HepG2 (cell line): ENCODE measurements around the gene TTC4. TPM values are rescaled to one million over a fixed set of nuclear protein-coding genes. Genes with fewer than 3 reads are reported as not detected.

Source experiments
- ATAC-seq: fragments of 200-7000 bp; cut with Tn5 transposase; 3 replicates; pipeline ENCODE4 v1.9.1; 2020; ENCODE audit warnings: mild to moderate bottlenecking, moderate library complexity
- BruUV-seq: library from RNA; stranded (reverse); fragments of 400-500 nt; replicated peaks from 2 replicates; lab custom pipeline; 2021; lab: Mats Ljungman, UMichigan
- CTCF ChIA-PET: fragments of 300-600 bp; formaldehyde crosslinking; extraction: SDS; loops from one replicate; lab custom pipeline; 2021; ENCODE audit warnings: low total read pairs, inconsistent platforms, low intra/inter-chr PET ratio; lab: Yijun Ruan, JAX
- POLR2A ChIA-PET: fragments of 350-600 bp; sonication (Branson Sonifier 250); formaldehyde crosslinking; loops from one replicate; lab custom pipeline; 2020; ENCODE audit warnings: antibody characterized with exemption, inconsistent platforms; lab: Yijun Ruan, JAX
- DNase-seq: peaks from one replicate; pipeline ENCODE4 v3.0.0-alpha.2; 2015; ENCODE audit warnings: low spot score
- FAIRE-seq: peaks from 3 replicates; lab custom pipeline; 2011; peaks lifted over from hg19 to GRCh38; lab: Jason Lieb, UNC
- H2AFZ ChIP-seq: one replicate; pipeline ENCODE4 v1.6.1; 2011; ENCODE audit warnings: low read length, inconsistent platforms
- H3K27ac ChIP-seq: fragments of 300-600 bp; 3 replicates; pipeline ENCODE4 v1.8.0; 2011; ENCODE audit warnings: mixed run types, mild to moderate bottlenecking, mixed read lengths, low read length, inconsistent platforms; ENCODE audit not compliant: insufficient read depth; ENCODE audit errors: extremely low read length
- H3K27me3 ChIP-seq, 2 experiments: fragments of 200-600 bp in 1 of 2; 2 replicates in 1 of 2; 3 replicates in 1 of 2; pipeline versions ENCODE4 v1.6.0 to v1.8.0; 2011; ENCODE audit warnings: low read length in 2 of 2, mild to moderate bottlenecking in 2 of 2, moderate library complexity in 2 of 2, inconsistent platforms in 1 of 2; ENCODE audit not compliant: insufficient read depth in 2 of 2, control insufficient read depth in 1 of 2
- H3K36me3 ChIP-seq, 2 experiments: fragments of 200-600 bp in 1 of 2; replicated peaks in 1 of 2; 2 replicates in 1 of 2; 3 replicates in 1 of 2; pipeline versions ENCODE4 v1.5.1 to v1.8.0; 2011; ENCODE audit warnings: low read length in 2 of 2, inconsistent platforms in 1 of 2; ENCODE audit not compliant: insufficient read depth in 2 of 2, control insufficient read depth in 1 of 2
- H3K4me1 ChIP-seq: 2 replicates; pipeline ENCODE4 v1.5.1; 2012; ENCODE audit warnings: low read length, inconsistent platforms; ENCODE audit not compliant: insufficient read depth
- H3K4me2 ChIP-seq: 2 replicates; pipeline ENCODE4 v1.6.0; 2011; ENCODE audit warnings: low read depth, low read length, inconsistent platforms
- H3K4me3 ChIP-seq, 3 experiments: fragments of 200-600 bp in 1 of 3; sonication (generic), shearing (Covaris generic) in 1 of 3; replicated peaks in 1 of 3; 2 replicates each; pipeline ENCODE4 v1.5.1; 2011 to 2016; ENCODE audit warnings: low read length in 3 of 3, inconsistent platforms in 2 of 3, low read depth in 2 of 3, mild to moderate bottlenecking in 2 of 3, control low read depth in 1 of 3, mixed read lengths in 1 of 3; ENCODE audit not compliant: insufficient read depth in 1 of 3
- H3K79me2 ChIP-seq: one replicate; pipeline ENCODE4 v1.6.1; 2011; ENCODE audit warnings: low read length, inconsistent platforms; ENCODE audit not compliant: insufficient read depth
- H3K9ac ChIP-seq: 2 replicates; pipeline ENCODE4 v1.6.0; 2011; ENCODE audit warnings: mild to moderate bottlenecking, low read depth, low read length, inconsistent platforms; ENCODE audit not compliant: insufficient read depth
- H3K9me3 ChIP-seq: 2 replicates; pipeline ENCODE4 v1.5.1; 2012; ENCODE audit warnings: mild to moderate bottlenecking, low read length
- H4K20me1 ChIP-seq: 2 replicates; pipeline ENCODE4 v1.6.0; 2011; ENCODE audit warnings: inconsistent platforms, mild to moderate bottlenecking, low read length, moderate library complexity; ENCODE audit not compliant: insufficient read depth
- EP300 ChIP-seq, 3 experiments: sonication (generic) in 1 of 3; formaldehyde crosslinking in 1 of 3; IDR thresholded peaks; 2 replicates each; pipeline versions ENCODE4 v1.5.1 to v1.6.1; 2011 to 2020; ENCODE audit warnings: low read depth in 2 of 3, low read length in 2 of 3, borderline replicate concordance in 1 of 3, improper control_type of control experiment in 1 of 3, mild to moderate bottlenecking in 1 of 3, missing genetic modification reagents in 1 of 3, moderate library complexity in 1 of 3
- HNRNPH1 ChIP-seq: fragments of 200-400 bp; formaldehyde crosslinking; optimal IDR thresholded peaks from 2 replicates; pipeline ENCODE3; 2017; ENCODE audit warnings: mild to moderate bottlenecking, low read depth, low read length
- NFIB ChIP-seq: sonication (generic); formaldehyde crosslinking; IDR thresholded peaks from 2 replicates; pipeline ENCODE4 v1.9.0; 2021; ENCODE audit warnings: missing genetic modification reagents, mild to moderate bottlenecking, borderline replicate concordance
- TAF15 ChIP-seq: fragments of 200-400 bp; formaldehyde crosslinking; IDR thresholded peaks from one replicate; pipeline ENCODE4 v1.6.1; 2018; ENCODE audit warnings: mild to moderate bottlenecking, low read depth, low read length; ENCODE audit not compliant: poor library complexity, severe bottlenecking
- TFDP1 ChIP-seq: IDR thresholded peaks from 2 replicates; pipeline ENCODE4 v1.6.1; 2016; ENCODE audit warnings: missing compliant biosample characterization, missing genetic modification reagents, borderline replicate concordance
- ZMYM3 ChIP-seq: sonication (generic); formaldehyde crosslinking; IDR thresholded peaks from 2 replicates; pipeline ENCODE4 v1.5.1; 2020; ENCODE audit warnings: mild to moderate bottlenecking, missing genetic modification reagents
- ZNF253 ChIP-seq: sonication (generic); formaldehyde crosslinking; IDR thresholded peaks from 2 replicates; pipeline ENCODE4 v1.8.0; 2022; ENCODE audit warnings: mild to moderate bottlenecking, missing genetic modification reagents, borderline replicate concordance
- ZNF260 ChIP-seq: sonication (generic); formaldehyde crosslinking; IDR thresholded peaks from 2 replicates; pipeline ENCODE4 v1.4.0; 2020; ENCODE audit warnings: missing genetic modification reagents, low read depth, mild to moderate bottlenecking, borderline replicate concordance
- ZNF333 ChIP-seq: sonication (generic); formaldehyde crosslinking; IDR thresholded peaks from 2 replicates; pipeline ENCODE4 v1.4.0; 2020; ENCODE audit warnings: mild to moderate bottlenecking, missing genetic modification reagents, borderline replicate concordance
- ZNF430 ChIP-seq: sonication (generic); formaldehyde crosslinking; IDR thresholded peaks from 2 replicates; pipeline ENCODE4 v1.9.0; 2021; ENCODE audit warnings: mild to moderate bottlenecking, missing genetic modification reagents
- ZNF747 ChIP-seq: sonication (generic); formaldehyde crosslinking; IDR thresholded peaks from 2 replicates; pipeline ENCODE4 v1.8.1; 2023; ENCODE audit warnings: missing genetic modification reagents, mild to moderate bottlenecking, borderline replicate concordance
- ZNF749 ChIP-seq: sonication (generic); formaldehyde crosslinking; IDR thresholded peaks from 2 replicates; pipeline ENCODE4 v1.8.0; 2022; ENCODE audit warnings: mild to moderate bottlenecking, missing genetic modification reagents, moderate library complexity, borderline replicate concordance
- WGBS: methylation state at CpG from one replicate; pipeline ENCODE4 v1.1.6; 2017; ENCODE audit warnings: low lambda C conversion rate; 5-methylcytosine and 5-hydroxymethylcytosine counted together
- in situ Hi-C: cut with HindIII; loops from 2 replicates; pipeline ENCODE4 v1.10.0; 2017; ENCODE audit warnings: low pct_unique_long_range_greater_than_20kb; ENCODE audit not compliant: extremely low pct_ligation_motif_present
- intact Hi-C: fragments of 100-400 bp; cut with micrococcal nuclease; formaldehyde crosslinking; loops from one replicate; pipeline ENCODE4 v1.10.0; 2022; ENCODE audit not compliant: unreplicated experiment
- polyA plus RNA-seq, 8 experiments: library from polyadenylated mRNA; depleted of rRNA in 3 of 8; stranded (reverse) in 7 of 8; unstranded in 1 of 8; fragments of >200 nt; fragmentation: Illumina TruSeq in 4 of 8; extraction: Trizol in 4 of 8; gene quantifications; 2 replicates each; pipeline versions ENCODE4 v1.2.1 to v1.2.3, GENCODE V29; 2011 to 2016; ENCODE audit warnings: low read depth in 4 of 8, missing spikeins in 1 of 8, mixed read lengths in 1 of 8; ENCODE audit not compliant: insufficient read depth in 1 of 8
- total RNA-seq, 5 experiments: library from RNA; depleted of rRNA; stranded (reverse); fragments of >200 nt; fragmentation: Illumina TruSeq; extraction: Trizol; gene quantifications; 2 replicates each; pipeline ENCODE4 v1.2.3, GENCODE V29; 2016; ENCODE audit warnings: low read depth in 1 of 5
- TF ChIP-seq, protein P1 (sequence below): sonication (generic); formaldehyde crosslinking; IDR thresholded peaks from 2 replicates; pipeline ENCODE4 v1.4.0; 2020; ENCODE audit warnings: mild to moderate bottlenecking, missing genetic modification reagents

The TTC4 gene
- total and polyA plus RNA-seq, 2 of the 13 experiments (the other 11 are each of a cell fraction or from before 2014, with no cell fraction given): 13.1 to 24.7 TPM

DNA sequence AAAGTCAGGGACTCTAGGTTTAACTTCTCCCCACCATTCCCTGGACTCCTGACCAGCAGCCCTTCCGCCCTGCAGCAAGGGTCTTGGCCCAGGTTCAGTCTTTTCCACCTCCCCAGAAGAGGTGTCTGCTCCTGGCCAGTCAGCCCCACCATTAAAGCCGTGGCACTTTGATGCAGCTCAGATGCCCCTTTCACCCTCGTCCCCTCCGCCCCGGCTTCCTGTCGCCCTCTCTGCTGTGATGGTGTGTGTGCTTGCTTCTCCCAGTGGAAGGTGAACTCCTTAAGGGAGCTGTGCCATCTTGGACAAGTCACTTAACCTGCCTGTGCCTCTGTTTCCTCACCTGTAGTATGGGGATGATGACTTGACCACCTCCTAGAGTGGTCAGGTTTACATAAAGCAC, 17.8 kb upstream of the TTC4 start (continued):
- no peak for TF ChIP-seq ZNF333 (CRISPR knock-in tag)
- TF ChIP-seq, protein P1, sequence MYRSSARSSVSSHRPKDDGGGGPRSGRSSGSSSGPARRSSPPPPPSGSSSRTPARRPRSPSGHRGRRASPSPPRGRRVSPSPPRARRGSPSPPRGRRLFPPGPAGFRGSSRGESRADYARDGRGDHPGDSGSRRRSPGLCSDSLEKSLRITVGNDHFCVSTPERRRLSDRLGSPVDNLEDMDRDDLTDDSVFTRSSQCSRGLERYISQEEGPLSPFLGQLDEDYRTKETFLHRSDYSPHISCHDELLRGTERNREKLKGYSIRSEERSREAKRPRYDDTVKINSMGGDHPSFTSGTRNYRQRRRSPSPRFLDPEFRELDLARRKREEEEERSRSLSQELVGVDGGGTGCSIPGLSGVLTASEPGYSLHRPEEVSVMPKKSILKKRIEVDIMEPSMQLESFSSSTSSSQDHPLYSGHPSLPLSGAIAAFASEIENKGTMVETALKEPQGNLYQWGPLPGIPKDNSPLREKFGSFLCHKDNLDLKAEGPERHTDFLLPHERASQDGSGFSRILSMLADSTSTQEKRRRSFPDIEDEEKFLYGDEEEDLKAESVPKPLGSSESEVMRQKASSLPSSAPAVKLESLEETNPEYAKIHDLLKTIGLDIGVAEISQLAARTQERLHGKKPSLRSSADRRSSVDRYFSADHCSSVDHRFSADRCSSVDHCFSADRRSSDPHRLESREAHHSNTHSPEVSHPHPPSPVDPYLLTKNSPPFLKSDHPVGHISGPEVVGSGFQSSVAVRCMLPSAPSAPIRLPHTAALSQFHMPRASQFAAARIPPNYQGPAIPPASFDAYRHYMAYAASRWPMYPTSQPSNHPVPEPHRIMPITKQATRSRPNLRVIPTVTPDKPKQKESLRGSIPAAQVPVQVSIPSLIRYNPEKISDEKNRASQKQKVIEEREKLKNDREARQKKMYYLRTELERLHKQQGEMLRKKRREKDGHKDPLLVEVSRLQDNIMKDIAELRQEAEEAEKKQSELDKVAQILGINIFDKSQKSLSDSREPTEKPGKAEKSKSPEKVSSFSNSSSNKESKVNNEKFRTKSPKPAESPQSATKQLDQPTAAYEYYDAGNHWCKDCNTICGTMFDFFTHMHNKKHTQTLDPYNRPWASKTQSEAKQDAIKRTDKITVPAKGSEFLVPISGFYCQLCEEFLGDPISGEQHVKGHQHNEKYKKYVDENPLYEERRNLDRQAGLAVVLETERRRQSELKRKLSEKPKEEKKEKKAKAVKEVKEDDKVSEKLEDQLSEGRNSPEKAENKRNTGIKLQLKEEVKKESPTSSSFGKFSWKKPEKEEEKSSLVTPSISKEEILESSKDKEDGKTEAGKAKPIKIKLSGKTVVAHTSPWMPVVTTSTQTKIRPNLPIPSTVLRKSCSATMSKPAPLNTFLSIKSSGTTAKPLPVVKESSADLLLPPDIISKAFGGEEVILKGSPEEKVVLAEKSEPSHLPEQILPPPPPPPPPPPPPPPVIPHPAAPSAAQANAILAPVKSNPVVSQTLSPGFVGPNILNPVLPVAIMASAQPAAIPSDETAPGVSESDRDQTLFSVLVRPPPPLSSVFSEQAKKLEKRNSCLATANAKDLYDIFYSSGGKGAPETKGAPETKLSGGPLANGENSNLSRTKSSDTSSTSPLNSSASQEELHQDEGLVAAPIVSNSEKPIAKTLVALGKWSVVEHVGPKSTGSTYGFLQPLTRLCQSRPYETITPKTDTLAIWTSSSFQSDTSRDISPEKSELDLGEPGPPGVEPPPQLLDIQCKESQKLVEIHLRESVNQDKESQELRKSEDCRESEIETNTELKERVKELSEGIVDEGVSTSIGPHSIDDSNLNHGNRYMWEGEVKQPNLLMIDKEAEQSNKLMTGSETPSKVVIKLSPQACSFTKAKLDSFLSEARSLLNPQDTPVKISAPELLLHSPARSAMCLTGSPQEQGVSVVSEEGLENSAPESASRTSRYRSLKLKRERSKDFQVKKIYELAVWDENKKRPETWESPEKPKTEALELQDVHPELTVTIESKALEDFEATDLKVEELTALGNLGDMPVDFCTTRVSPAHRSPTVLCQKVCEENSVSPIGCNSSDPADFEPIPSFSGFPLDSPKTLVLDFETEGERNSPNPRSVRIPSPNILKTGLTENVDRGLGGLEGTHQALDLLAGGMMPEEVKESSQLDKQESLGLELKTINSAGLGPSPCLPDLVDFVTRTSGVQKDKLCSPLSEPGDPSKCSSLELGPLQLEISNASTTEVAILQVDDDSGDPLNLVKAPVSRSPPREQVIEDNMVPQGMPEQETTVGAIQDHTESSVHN (CRISPR knock-in tag): no peak

- H3K4me1 ChIP-seq: no peaks in the 10 kb centered on the region
- WGBS: 19% methylated on average over 8 of the region's 8 CpGs
- TF ChIP-seq ZNF430 (CRISPR knock-in tag) (no peak), NFIB (CRISPR knock-in tag) (no peak), ZNF260 (CRISPR knock-in tag) (no peak), TFDP1 (CRISPR knock-in tag) (no peak), TAF15 (no peak), HNRNPH1 (no peak), ZNF749 (no peak), EP300 (IDR thresholded peaks at IDR 0.05; ENCODE audit: low read depth in 2 of 2, low read length in 2 of 2) (no peak), EP300 (CRISPR knock-in tag; IDR thresholded peaks at IDR 0.05; ENCODE audit: borderline replicate concordance) (no peak), ZNF253 (CRISPR knock-in tag) (no peak), ZNF747 (CRISPR knock-in tag) (no peak), ZMYM3 (CRISPR knock-in tag) (no peak)
- TF ChIP-seq, all 625 proteins: peak for 0
- Histone ChIP-seq H3K9me3 (no peaks in the 10 kb centered on the region), H3K36me3 (no peaks in the 10 kb centered on the region), H4K20me1 (no peaks in the 10 kb centered on the region), H3K4me3 (no peak overlapping the region), H2AFZ (no peak overlapping the region), H3K79me2 (no peaks in the 10 kb centered on the region), H3K9ac (no peak overlapping the region), H3K27me3 (peaks cover 0 to 16% of the 10 kb centered on the region in 2 experiments; a peak in 3 of 5 replicates), H3K27ac (no peak overlapping the region), H3K4me2 (no peak overlapping the region)
- BruUV-seq: no TSS peak
- in situ Hi-C loops: no loop called here
- ATAC-seq: no peak
- POLR2A ChIA-PET: no interaction called here
- DNase-seq: no peak
- FAIRE-seq: no peak
- intact Hi-C loops: no loop called here
- CTCF ChIA-PET: no interaction called here
These were observed 17.3 kb upstream of the TTC4 start for GRCh38 chr1:54698346-54698745.
